ENCODE measurements around the gene TSKU.
A peak's percentile ranks its signal among the peaks of the same experiment; 100 is the strongest.
"Not testable (repeated sequence)": the region's sequence is repeated elsewhere in the genome, so short reads cannot be mapped to it uniquely, and the experiment has no call there.

Gene TSKU

DNA sequence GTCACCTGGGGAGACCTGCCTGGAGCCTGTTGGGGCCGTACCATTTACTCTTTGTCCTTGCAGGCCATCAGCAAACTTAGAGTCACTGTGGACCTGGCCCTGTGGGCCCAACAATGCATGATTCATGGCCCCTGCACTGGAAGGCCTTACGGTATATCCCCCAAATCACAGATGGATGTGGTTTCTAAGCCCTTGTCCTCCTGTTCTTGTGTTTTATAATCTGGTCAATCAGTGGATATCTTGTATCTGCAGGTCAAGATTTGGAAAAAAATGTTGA is 6.2 kb downstream of the TSKU start:
- no peak for DNase-seq

DNA sequence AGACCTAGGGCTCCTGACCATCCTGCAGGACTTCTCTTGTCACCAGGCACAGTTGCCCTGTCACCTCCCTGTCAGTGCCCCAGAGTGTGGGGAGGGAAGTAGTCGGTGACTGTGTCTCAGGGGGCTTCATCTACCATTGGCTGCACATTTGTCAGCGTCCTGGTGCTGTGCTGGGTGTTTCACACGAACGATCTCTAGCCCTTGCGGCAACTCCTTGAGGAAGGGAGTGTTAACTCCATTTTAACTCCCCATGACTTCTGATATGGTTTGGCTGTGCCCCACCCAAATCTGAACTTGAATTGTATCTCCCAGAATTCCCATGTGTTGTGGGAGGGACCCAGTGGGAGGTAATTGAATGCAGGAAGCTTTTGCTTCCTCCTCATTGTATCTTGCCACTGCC is 7.1 kb downstream of the TSKU start:
- no peak for DNase-seq

DNA sequence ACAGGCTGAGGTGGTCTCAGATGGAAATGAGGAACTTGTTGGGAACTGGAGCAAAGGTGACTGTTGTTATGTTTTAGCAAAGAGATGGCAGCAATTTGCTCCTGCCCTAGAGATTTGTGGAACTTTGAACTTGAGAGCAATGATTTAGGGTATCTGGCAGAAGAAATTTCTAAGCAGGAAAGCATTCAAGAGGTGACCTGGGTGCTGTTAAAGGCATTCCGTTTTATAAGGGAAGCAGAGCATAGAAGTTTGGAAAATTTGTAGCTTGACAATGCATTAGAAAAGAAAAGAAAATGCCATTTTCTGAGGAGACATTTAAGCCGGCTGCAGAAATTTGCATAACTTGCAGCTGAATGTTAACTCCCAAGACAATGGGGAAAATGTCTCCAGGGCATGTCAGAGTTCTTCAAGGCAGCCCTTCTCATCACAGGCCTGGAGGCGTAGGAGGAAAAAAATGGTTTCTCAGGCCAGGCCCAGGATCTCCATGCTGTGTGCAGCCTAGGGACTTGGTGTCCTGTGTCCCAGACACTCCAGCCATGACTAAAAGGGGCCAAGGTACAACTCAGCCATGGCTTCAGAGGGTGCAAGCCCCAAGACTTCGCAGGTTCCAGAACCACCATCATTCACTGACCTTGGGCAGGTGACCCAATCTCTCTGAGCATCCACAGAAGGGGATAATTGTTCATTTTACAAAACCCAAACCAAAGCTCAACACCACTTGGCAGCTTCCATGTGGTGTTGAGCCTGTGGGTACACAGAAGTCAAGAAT is 8.0 kb downstream of the TSKU start:
- DNase-seq, result not testable (repeated sequence)

DNA sequence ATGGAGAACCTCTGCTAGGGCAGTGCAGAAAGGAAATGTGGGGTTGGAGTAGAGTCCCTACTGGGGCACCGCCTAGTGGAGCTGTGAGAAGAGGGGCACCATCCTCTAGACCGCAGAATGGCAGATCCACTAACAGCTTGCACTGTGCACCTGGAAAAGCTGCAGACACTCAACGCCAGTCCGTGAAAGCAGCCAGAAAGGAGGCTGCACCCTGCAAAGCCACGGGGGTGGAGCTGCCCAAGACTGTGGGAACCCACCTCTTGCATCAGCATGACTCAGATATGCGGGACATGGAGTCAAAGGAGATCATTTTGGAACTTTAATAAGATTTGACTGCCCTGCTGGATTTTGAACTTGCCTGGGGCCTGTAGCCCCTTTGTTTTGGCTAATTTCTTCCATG is 8.7 kb downstream of the TSKU start:
- DNase-seq, result no peak

DNA sequence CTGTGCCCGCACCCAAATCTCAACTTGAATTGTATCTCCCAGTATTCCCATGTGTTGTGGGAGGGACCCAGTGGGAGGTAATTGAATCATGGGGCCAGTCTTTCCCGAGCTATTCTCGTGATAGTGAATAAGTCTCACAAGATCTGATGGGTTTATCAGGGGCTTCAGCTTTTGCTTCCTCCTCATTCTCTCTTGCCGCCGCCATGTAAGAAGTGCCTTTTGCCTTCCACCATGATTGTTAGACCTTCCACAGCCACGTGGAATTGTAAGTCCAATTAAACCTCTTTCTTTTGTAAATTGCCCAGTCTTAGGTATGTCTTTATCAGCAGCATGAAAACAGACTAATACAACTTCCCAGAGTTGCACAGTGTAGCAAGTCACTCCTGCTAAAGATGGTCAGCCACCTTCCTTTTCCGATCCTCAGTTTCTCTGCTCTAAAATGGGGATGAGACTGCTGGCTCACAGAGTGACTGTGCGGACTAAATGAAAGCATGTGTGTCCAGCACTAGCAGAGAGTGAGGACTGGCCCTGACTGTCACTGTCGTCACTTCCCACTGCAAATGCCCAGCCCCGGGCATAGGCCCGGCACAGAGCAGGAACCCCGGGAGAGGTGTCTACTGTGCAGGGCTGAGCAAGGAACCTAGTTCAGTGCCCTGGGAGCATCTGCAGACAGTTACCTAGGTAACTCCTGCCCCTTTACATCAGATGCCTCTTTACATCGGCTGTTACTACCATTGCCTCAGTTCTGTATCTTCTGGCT is 9.5 kb downstream of the TSKU start:
- DNase-seq, result no peak

DNA sequence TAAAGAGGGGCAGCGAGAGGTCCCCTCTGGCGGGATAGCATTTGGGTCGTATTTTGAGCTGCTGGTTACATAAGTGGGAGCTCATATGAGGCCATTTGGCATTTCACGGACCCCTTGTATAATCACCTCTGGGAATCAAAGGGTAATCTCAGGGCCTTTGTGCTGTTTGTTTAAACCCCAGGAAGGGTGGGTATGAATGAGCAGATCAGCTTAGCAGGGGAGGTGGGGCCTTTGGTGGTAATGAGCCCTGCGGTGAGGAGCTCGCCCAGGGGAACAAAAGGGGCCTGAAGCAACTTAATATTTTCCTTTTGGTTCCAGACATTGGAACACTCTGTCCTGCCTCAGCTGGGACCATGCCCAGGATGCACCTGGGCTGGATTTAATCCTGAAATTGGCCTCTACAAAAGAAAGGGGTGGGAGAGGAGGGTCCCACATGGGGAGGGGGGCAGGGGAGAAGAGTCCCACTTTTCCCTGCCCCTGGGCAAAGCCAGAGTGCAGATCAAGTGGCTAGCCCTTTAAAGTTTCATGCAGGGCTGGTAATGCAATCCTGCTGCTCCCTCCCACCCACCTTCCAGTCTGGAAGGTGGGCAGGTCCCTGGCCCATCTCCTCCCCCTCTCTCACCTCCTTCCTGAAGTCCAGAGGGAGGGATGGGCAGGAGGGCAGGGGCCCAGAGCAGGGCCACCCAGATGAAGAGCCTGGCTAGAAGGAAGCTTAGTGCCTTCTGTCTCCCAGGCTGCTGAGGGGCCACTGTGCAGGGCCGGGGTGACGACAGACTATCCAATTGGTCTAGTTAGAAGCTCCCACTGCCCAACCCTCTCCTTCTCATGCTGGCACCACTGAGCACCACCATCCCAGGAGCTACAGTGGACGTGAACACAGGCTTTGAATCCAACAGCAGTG is 10.5 kb downstream of the TSKU start:
- no peak for DNase-seq

DNA sequence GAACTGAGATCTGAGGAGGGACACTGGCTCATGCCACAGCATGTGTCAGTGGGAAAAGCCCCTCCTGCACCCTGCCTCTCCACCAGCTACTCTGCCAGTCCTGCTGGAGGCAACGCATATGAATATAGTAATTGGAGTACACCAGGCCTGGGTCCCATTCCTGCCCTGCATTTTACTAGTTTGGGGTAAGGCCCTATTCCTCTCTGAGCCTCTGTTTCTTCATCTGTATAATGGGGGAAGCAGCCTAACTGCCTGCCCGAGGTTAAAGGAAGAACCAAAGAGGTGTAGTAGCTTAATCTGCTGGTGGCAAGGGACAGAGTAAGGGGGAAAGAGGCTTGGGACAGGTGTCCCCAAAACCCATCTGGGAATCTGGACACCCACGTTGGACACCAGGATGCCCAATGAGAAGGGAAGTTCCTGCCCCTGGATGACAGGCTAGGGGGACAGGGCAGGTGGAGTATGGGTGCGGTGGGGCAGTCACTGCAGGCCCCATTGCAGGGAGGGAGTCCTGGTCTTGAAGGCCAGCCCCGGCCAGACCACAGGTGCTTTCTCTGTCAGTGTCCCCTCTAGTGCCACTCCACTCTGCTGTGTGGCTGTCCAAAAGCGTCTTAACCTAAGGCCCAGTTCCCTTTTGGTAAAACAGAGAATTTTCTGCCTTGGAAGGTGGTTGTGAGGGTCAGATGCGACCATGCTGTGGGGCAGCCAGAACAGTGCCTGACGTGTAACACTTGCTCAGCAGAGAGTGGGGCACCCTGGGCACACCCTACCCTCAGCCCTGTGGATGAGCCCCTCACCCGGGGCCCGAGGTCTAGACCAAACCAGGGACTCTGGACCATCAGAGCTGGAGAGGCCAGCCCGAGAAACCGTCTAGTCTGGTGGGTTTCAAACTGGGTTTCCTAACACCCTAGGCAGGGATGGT is 11.5 kb downstream of the TSKU start:
- DNase-seq, result no peak

DNA sequence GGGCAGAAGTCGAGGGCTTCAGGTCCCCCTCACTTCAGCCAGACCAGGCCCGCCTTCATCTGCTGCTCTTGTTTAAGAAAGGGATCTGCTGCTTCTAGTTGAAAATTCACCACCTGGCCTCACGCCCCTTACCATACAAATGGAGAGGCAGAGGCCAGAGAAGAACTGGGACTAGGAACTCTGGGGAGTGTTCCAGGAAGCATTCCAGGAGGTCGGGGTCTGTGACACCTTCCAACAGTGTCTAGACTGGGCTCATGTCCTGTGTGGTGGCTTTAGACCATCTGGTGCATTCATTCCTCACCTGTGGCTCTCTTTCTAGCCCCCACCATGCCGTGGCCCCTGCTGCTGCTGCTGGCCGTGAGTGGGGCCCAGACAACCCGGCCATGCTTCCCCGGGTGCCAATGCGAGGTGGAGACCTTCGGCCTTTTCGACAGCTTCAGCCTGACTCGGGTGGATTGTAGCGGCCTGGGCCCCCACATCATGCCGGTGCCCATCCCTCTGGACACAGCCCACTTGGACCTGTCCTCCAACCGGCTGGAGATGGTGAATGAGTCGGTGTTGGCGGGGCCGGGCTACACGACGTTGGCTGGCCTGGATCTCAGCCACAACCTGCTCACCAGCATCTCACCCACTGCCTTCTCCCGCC is 12.3 kb downstream of the TSKU start:
- DNase-seq, result no peak

DNA sequence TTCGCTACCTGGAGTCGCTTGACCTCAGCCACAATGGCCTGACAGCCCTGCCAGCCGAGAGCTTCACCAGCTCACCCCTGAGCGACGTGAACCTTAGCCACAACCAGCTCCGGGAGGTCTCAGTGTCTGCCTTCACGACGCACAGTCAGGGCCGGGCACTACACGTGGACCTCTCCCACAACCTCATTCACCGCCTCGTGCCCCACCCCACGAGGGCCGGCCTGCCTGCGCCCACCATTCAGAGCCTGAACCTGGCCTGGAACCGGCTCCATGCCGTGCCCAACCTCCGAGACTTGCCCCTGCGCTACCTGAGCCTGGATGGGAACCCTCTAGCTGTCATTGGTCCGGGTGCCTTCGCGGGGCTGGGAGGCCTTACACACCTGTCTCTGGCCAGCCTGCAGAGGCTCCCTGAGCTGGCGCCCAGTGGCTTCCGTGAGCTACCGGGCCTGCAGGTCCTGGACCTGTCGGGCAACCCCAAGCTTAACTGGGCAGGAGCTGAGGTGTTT is 12.8 kb downstream of the TSKU start:
- no peak for DNase-seq

DNA sequence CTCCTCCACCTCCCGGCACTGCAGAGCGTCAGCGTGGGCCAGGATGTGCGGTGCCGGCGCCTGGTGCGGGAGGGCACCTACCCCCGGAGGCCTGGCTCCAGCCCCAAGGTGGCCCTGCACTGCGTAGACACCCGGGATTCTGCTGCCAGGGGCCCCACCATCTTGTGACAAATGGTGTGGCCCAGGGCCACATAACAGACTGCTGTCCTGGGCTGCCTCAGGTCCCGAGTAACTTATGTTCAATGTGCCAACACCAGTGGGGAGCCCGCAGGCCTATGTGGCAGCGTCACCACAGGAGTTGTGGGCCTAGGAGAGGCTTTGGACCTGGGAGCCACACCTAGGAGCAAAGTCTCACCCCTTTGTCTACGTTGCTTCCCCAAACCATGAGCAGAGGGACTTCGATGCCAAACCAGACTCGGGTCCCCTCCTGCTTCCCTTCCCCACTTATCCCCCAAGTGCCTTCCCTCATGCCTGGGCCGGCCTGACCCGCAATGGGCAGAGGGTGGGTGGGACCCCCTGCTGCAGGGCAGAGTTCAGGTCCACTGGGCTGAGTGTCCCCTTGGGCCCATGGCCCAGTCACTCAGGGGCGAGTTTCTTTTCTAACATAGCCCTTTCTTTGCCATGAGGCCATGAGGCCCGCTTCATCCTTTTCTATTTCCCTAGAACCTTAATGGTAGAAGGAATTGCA is 13.5 kb downstream of the TSKU start:
- no peak for DNase-seq

DNA sequence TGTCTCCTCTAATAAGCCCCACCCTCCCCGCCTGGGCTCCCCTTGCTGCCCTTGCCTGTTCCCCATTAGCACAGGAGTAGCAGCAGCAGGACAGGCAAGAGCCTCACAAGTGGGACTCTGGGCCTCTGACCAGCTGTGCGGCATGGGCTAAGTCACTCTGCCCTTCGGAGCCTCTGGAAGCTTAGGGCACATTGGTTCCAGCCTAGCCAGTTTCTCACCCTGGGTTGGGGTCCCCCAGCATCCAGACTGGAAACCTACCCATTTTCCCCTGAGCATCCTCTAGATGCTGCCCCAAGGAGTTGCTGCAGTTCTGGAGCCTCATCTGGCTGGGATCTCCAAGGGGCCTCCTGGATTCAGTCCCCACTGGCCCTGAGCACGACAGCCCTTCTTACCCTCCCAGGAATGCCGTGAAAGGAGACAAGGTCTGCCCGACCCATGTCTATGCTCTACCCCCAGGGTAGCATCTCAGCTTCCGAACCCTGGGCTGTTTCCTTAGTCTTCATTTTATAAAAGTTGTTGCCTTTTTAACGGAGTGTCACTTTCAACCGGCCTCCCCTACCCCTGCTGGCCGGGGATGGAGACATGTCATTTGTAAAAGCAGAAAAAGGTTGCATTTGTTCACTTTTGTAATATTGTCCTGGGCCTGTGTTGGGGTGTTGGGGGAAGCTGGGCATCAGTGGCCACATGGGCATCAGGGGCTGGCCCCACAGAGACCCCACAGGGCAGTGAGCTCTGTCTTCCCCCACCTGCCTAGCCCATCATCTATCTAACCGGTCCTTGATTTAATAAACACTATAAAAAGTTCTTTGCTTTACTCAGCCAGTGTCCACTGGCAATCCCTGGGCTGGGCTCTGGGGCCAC is 14.4 kb downstream of the TSKU start:
- no peak for DNase-seq

DNA sequence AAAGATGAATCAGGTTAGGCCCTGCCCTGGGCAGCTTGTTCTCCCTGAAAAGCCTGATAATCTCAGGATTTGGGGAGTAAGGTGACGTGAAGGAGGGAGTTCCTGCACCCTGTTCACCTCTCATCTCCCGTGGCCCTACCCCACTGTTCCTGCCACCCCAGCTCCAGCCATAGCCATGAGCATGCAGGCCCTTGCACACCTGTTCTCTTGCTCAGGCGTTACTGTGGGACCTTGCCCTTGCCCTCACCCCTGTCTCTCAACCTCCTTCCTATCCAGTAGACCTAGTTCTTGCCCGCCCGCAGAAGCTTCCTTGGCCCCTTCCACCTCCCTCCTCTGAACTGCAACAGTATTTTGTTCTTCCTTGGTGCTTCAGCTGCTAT is 15.0 kb downstream of the TSKU start:
- no peak for DNase-seq

DNA sequence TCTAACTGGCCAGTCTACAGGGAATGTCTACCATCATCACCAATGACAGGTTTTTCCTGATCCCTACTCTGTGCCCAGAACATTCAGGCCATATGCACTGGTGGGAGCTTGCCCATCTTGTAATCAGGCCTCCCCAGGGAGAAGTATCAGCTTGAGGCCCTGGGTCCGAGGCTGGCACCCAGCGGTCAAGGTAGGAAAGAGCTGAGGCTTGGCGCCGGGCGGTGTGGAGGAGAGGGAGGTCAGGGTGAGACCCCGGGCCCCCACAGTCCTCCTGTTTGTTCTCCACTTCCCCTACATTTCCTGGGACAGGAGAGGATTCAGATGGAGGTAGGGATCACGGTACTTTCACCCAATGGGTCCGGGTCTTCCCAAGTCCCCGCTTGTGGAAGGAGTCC is 15.5 kb downstream of the TSKU start:
- DNase-seq, result no peak

DNA sequence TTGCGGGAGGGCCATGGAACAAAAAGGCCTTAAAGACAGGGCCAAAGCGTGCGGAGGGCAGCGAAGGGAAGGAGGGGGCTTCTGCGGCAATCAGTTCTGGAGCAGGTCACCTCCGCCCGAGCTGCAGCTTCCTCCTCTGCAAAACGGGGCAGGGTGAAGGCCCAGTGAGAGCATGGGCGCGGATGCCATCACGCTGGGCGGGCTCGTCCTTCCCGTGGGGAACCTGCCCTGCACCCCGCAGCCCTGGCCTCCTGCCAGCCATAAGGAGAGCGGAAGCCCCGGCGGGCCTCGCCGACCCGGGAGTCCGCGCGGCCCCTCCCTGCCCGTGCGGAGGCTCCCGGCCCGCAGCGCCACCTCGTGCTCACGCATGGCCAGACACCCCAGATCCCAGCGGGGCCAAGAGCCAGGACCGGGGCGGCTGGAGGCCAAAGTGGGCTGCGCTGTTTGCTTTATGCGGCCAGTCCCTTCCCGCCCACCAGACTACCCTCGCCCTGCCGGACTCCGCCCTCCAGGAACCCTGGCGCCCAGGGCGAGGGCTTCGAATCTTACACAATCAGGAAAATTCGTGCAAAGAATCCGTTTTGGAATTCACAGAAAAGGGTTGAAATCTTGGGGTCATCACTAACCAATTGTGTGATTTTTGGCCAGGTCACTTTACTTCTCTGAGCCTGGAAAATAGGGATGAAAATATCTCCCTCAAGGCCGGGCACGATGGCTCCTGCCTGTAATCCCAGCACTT is 16.1 kb downstream of the TSKU start:
- DNase-seq, result peak; percentile 19

DNA sequence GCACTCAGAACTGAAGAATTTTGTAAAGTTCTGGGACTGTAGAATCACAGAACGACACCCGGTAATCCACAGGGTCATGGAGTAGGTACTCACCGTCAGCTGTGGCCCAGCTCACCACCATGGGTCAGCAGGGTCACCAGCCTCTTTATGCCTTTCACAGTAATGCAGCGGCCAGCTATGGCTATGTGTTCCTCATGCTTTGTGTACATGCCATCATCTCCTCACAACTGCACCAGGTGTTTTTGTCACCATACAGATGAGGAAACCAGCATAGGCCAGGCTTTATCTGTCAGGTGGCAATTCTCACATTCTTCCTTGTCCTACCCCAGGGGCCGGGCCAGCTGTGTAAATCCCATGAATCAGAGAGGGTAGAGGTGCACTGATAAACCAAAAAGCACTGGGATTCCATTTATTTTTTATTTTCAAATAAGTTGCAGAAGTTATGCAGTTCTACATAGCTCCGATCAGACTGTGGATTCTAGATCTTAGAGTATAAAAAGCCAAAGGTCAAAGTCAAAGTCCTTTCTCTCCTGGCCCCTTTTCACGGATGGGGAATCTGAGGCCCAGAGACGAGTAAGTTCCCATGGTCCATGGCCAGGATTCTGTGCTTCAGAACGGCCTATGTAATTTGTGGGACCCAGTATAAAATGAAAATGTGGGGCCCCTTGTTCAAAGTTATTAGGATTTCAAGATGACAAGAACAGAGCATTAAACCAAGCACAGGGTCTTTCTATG is 17.5 kb downstream of the TSKU start:
- no peak for DNase-seq

DNA sequence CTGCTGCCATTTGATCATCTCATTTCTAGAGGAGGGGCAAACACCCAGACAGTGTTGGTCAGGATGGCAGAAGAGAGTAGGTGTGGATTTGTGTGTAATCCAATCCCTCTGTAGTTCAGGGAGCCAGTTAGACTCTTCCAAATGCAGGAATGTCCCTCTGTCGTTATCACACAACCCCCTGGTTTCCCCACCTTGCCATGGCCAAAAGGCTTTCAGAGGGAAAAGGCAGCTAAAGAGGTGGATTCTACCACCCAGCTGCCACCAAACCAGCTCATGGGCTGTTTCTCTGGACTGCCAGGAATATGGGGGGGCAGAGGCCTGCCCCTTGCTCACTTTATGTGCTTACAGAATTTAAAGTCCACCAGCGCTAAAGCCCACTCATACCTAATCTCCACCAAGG is 18.1 kb downstream of the TSKU start:
- DNase-seq, result no peak

DNA sequence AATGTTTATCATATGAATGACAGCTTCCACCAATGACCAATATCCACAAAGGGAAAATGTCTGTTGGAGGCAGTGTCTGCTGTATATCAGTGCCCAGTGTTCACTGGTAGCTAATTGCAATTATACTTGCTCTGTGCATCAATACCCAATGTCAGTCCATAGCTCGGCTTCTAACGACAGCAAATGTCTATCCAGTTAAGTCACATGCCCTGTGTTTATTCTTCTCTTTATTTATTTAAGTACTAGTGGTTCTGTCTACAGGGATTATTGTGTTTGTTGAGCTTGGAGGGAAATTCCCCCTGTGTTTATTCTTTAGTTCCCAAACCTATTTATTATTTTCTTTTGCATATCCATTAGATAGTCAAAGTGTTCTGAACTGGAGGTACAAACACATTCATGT is 18.6 kb downstream of the TSKU start:
- DNase-seq, result no peak

DNA sequence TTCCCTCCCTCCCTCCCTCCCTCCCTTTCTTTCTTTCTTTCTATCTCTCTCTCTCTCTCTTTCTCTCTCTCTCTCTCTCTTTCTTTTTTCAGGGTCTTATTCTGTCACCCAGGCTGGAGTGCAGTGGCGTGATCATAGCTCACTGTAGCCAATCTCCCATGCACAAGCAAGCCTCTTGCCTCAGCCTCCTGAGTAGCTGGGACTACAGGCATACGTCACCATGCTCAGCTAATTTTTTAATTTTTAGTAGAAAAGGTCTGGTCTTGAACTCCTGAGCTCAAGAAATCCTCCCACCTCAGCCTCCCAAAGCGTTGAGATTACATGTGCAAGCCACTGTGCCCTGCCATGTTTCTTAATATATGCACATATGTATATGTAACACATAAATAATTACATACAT is 19.0 kb downstream of the TSKU start:
- no peak for DNase-seq

DNA sequence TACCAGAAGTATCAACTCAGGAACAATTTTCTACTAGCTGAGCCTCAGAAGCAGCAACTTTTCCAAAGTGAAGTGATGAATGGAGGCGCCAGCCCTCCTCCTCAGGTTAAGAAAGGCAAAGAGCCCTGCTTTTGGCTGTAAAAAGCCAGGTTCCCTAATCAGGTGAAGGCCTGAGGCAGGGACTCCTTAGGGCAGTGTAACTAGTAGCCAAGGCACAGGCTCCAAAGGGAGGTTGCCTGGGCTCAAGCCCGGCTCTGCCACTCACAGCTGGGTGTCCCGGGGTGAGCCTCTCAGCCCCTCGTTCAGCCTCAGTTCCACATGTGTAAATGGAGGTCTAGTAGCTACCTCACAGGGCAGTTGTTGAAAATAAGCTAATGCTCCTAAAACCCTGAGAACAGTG is 19.5 kb downstream of the TSKU start:
- no peak for DNase-seq
